Hematopoietic multipotent progenitor cell treated with erythropoietin and hydrocortisone succinate and interleukin-3 and kit ligand, for 4 days (in vitro differentiated cells): Measurements from ENCODE around the gene ARL4C.

Source experiments
- DNase-seq: peaks from one replicate; pipeline ENCODE4 v3.0.0-alpha.2; 2015

The ARL4C gene

GRCh38 chr2:234496835-234497593, at the start of gene ARL4C:
ARL4C (minus strand) TSS chr2:234497081; CDS start chr2:234496586, 495 bp downstream.
- peak; percentile 57 for DNase-seq

GRCh38 chr2:234544659-234545611, 48.1 kb upstream of the ARL4C start:
- peak; percentile 76 for DNase-seq

- DNase-seq: no peak
These were observed 45.9 kb upstream of the ARL4C start for GRCh38 chr2:234542742-234543141.

GRCh38 chr2:234537929-234538328, 41.0 kb upstream of the ARL4C start:
- DNase-seq: no peak

- DNase-seq: no peak
These were observed 39.5 kb upstream of the ARL4C start for GRCh38 chr2:234536178-234536965.

- DNase-seq: no peak
These were observed 38.6 kb upstream of the ARL4C start for GRCh38 chr2:234535464-234535863.

- DNase-seq: no peak
These were observed 37.6 kb upstream of the ARL4C start for GRCh38 chr2:234534515-234534914.

GRCh38 chr2:234533626-234534025, 36.7 kb upstream of the ARL4C start:
- DNase-seq: no peak

- DNase-seq: no peak
These were observed 31.7 kb upstream of the ARL4C start for GRCh38 chr2:234528410-234529148.

- DNase-seq: no peak
These were observed 29.8 kb upstream of the ARL4C start for GRCh38 chr2:234526711-234527110.

- DNase-seq: no peak
These were observed 24.7 kb upstream of the ARL4C start for GRCh38 chr2:234521536-234521935.

GRCh38 chr2:234518986-234519642, 22.2 kb upstream of the ARL4C start:
- DNase-seq: no peak

- no peak for DNase-seq
These were observed 21.1 kb upstream of the ARL4C start for GRCh38 chr2:234517971-234518370.

- no peak for DNase-seq
These were observed 18.2 kb upstream of the ARL4C start for GRCh38 chr2:234514873-234515638.

GRCh38 chr2:234514099-234514498, 17.2 kb upstream of the ARL4C start:
- DNase-seq: no peak

GRCh38 chr2:234512884-234513669, 16.2 kb upstream of the ARL4C start:
- peak; percentile 28 for DNase-seq

GRCh38 chr2:234502919-234503285, 6.0 kb upstream of the ARL4C start:
- no peak for DNase-seq

GRCh38 chr2:234502285-234502918, 5.5 kb upstream of the ARL4C start:
- no peak for DNase-seq

GRCh38 chr2:234500394-234501006, 3.6 kb upstream of the ARL4C start:
- DNase-seq: peak; percentile 81
